HepG2 (cell line): ENCODE data around the gene KIZ. TPM values are rescaled to one million over a fixed set of nuclear protein-coding genes. Genes with fewer than 3 reads are reported as not detected.
A peak's percentile ranks its signal among the peaks of the same experiment; 100 is the strongest.

ENCODE experiments used
- ATAC-seq: fragments of 200-7000 bp; cut with Tn5 transposase; 3 replicates; pipeline ENCODE4 v1.9.1; 2020; ENCODE audit warnings: mild to moderate bottlenecking, moderate library complexity
- BruUV-seq: library from RNA; stranded (reverse); fragments of 400-500 nt; replicated peaks from 2 replicates; lab custom pipeline; 2021; lab: Mats Ljungman, UMichigan
- CTCF ChIA-PET: fragments of 300-600 bp; formaldehyde crosslinking; extraction: SDS; loops from one replicate; lab custom pipeline; 2021; ENCODE audit warnings: low total read pairs, inconsistent platforms, low intra/inter-chr PET ratio; lab: Yijun Ruan, JAX
- POLR2A ChIA-PET: fragments of 350-600 bp; sonication (Branson Sonifier 250); formaldehyde crosslinking; loops from one replicate; lab custom pipeline; 2020; ENCODE audit warnings: antibody characterized with exemption, inconsistent platforms; lab: Yijun Ruan, JAX
- DNase-seq: peaks from one replicate; pipeline ENCODE4 v3.0.0-alpha.2; 2015; ENCODE audit warnings: low spot score
- FAIRE-seq: peaks from 3 replicates; lab custom pipeline; 2011; peaks lifted over from hg19 to GRCh38; lab: Jason Lieb, UNC
- H2AFZ ChIP-seq: one replicate; pipeline ENCODE4 v1.6.1; 2011; ENCODE audit warnings: low read length, inconsistent platforms
- H3K27ac ChIP-seq: fragments of 300-600 bp; 3 replicates; pipeline ENCODE4 v1.8.0; 2011; ENCODE audit warnings: mixed run types, mild to moderate bottlenecking, mixed read lengths, low read length, inconsistent platforms; ENCODE audit not compliant: insufficient read depth; ENCODE audit errors: extremely low read length
- H3K27me3 ChIP-seq, 2 experiments: fragments of 200-600 bp in 1 of 2; 2 replicates in 1 of 2; 3 replicates in 1 of 2; pipeline versions ENCODE4 v1.6.0 to v1.8.0; 2011; ENCODE audit warnings: low read length in 2 of 2, mild to moderate bottlenecking in 2 of 2, moderate library complexity in 2 of 2, inconsistent platforms in 1 of 2; ENCODE audit not compliant: insufficient read depth in 2 of 2, control insufficient read depth in 1 of 2
- H3K36me3 ChIP-seq, 2 experiments: fragments of 200-600 bp in 1 of 2; replicated peaks in 1 of 2; 2 replicates in 1 of 2; 3 replicates in 1 of 2; pipeline versions ENCODE4 v1.5.1 to v1.8.0; 2011; ENCODE audit warnings: low read length in 2 of 2, inconsistent platforms in 1 of 2; ENCODE audit not compliant: insufficient read depth in 2 of 2, control insufficient read depth in 1 of 2
- H3K4me1 ChIP-seq: 2 replicates; pipeline ENCODE4 v1.5.1; 2012; ENCODE audit warnings: low read length, inconsistent platforms; ENCODE audit not compliant: insufficient read depth
- H3K4me2 ChIP-seq: 2 replicates; pipeline ENCODE4 v1.6.0; 2011; ENCODE audit warnings: low read depth, low read length, inconsistent platforms
- H3K4me3 ChIP-seq, 3 experiments: fragments of 200-600 bp in 1 of 3; sonication (generic), shearing (Covaris generic) in 1 of 3; replicated peaks in 1 of 3; 2 replicates each; pipeline ENCODE4 v1.5.1; 2011 to 2016; ENCODE audit warnings: low read length in 3 of 3, inconsistent platforms in 2 of 3, low read depth in 2 of 3, mild to moderate bottlenecking in 2 of 3, control low read depth in 1 of 3, mixed read lengths in 1 of 3; ENCODE audit not compliant: insufficient read depth in 1 of 3
- H3K79me2 ChIP-seq: one replicate; pipeline ENCODE4 v1.6.1; 2011; ENCODE audit warnings: low read length, inconsistent platforms; ENCODE audit not compliant: insufficient read depth
- H3K9ac ChIP-seq: 2 replicates; pipeline ENCODE4 v1.6.0; 2011; ENCODE audit warnings: mild to moderate bottlenecking, low read depth, low read length, inconsistent platforms; ENCODE audit not compliant: insufficient read depth
- H3K9me3 ChIP-seq: 2 replicates; pipeline ENCODE4 v1.5.1; 2012; ENCODE audit warnings: mild to moderate bottlenecking, low read length
- H4K20me1 ChIP-seq: 2 replicates; pipeline ENCODE4 v1.6.0; 2011; ENCODE audit warnings: inconsistent platforms, mild to moderate bottlenecking, low read length, moderate library complexity; ENCODE audit not compliant: insufficient read depth
- ATF7 ChIP-seq, 2 experiments: fragments of 450-650 bp in 1 of 2; sonication (generic) in 1 of 2; formaldehyde crosslinking in 1 of 2; IDR thresholded peaks; 2 replicates each; pipeline versions ENCODE4 v1.4.0 to v1.6.1; 2016 to 2020; ENCODE audit warnings: antibody characterized with exemption in 1 of 2, mild to moderate bottlenecking in 1 of 2, missing genetic modification reagents in 1 of 2
- CREB1 ChIP-seq, 2 experiments: fragments of 450-650 bp in 1 of 2; IDR thresholded peaks; 2 replicates each; pipeline ENCODE4 v1.6.1; 2016 to 2017; ENCODE audit warnings: control low read depth in 1 of 2, mild to moderate bottlenecking in 1 of 2, missing compliant biosample characterization in 1 of 2, missing genetic modification characterization in 1 of 2
- HOXA5 ChIP-seq: sonication (generic); formaldehyde crosslinking; IDR thresholded peaks from 2 replicates; pipeline ENCODE4 v1.4.0; 2020; ENCODE audit warnings: missing genetic modification reagents
- ZNF138 ChIP-seq: sonication (generic); formaldehyde crosslinking; IDR thresholded peaks from 2 replicates; pipeline ENCODE4 v1.5.0; 2020; ENCODE audit warnings: mild to moderate bottlenecking, low read depth, missing genetic modification reagents
- WGBS: methylation state at CpG from one replicate; pipeline ENCODE4 v1.1.6; 2017; ENCODE audit warnings: low lambda C conversion rate; 5-methylcytosine and 5-hydroxymethylcytosine counted together
- in situ Hi-C: cut with HindIII; loops from 2 replicates; pipeline ENCODE4 v1.10.0; 2017; ENCODE audit warnings: low pct_unique_long_range_greater_than_20kb; ENCODE audit not compliant: extremely low pct_ligation_motif_present
- intact Hi-C: fragments of 100-400 bp; cut with micrococcal nuclease; formaldehyde crosslinking; loops from one replicate; pipeline ENCODE4 v1.10.0; 2022; ENCODE audit not compliant: unreplicated experiment
- polyA plus RNA-seq, 8 experiments: library from polyadenylated mRNA; depleted of rRNA in 3 of 8; stranded (reverse) in 7 of 8; unstranded in 1 of 8; fragments of >200 nt; fragmentation: Illumina TruSeq in 4 of 8; extraction: Trizol in 4 of 8; gene quantifications; 2 replicates each; pipeline versions ENCODE4 v1.2.1 to v1.2.3, GENCODE V29; 2011 to 2016; ENCODE audit warnings: low read depth in 4 of 8, missing spikeins in 1 of 8, mixed read lengths in 1 of 8; ENCODE audit not compliant: insufficient read depth in 1 of 8
- total RNA-seq, 5 experiments: library from RNA; depleted of rRNA; stranded (reverse); fragments of >200 nt; fragmentation: Illumina TruSeq; extraction: Trizol; gene quantifications; 2 replicates each; pipeline ENCODE4 v1.2.3, GENCODE V29; 2016; ENCODE audit warnings: low read depth in 1 of 5
- TF ChIP-seq, protein P1 (sequence below): sonication (generic); formaldehyde crosslinking; IDR thresholded peaks from 2 replicates; pipeline ENCODE4 v1.5.1; 2020; ENCODE audit warnings: mild to moderate bottlenecking, moderate library complexity, missing genetic modification reagents
- TF ChIP-seq, protein P2 (sequence below): sonication (generic); formaldehyde crosslinking; IDR thresholded peaks from 2 replicates; pipeline ENCODE4 v1.5.0; 2020; ENCODE audit warnings: missing genetic modification reagents

KIZ gene
- total and polyA plus RNA-seq, 2 of the 13 experiments (the other 11 are each of a cell fraction or from before 2014, with no cell fraction given) = 46.3 to 114 TPM

- TF ChIP-seq, protein P1, sequence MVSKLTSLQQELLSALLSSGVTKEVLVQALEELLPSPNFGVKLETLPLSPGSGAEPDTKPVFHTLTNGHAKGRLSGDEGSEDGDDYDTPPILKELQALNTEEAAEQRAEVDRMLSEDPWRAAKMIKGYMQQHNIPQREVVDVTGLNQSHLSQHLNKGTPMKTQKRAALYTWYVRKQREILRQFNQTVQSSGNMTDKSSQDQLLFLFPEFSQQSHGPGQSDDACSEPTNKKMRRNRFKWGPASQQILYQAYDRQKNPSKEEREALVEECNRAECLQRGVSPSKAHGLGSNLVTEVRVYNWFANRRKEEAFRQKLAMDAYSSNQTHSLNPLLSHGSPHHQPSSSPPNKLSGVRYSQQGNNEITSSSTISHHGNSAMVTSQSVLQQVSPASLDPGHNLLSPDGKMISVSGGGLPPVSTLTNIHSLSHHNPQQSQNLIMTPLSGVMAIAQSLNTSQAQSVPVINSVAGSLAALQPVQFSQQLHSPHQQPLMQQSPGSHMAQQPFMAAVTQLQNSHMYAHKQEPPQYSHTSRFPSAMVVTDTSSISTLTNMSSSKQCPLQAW (CRISPR knock-in tag) = no peak
- TF ChIP-seq ZNF138 = no peak
- TF ChIP-seq, protein P2, sequence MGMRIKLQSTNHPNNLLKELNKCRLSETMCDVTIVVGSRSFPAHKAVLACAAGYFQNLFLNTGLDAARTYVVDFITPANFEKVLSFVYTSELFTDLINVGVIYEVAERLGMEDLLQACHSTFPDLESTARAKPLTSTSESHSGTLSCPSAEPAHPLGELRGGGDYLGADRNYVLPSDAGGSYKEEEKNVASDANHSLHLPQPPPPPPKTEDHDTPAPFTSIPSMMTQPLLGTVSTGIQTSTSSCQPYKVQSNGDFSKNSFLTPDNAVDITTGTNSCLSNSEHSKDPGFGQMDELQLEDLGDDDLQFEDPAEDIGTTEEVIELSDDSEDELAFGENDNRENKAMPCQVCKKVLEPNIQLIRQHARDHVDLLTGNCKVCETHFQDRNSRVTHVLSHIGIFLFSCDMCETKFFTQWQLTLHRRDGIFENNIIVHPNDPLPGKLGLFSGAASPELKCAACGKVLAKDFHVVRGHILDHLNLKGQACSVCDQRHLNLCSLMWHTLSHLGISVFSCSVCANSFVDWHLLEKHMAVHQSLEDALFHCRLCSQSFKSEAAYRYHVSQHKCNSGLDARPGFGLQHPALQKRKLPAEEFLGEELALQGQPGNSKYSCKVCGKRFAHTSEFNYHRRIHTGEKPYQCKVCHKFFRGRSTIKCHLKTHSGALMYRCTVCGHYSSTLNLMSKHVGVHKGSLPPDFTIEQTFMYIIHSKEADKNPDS = no peak
Measured at GRCh38 chr20:21191839-21192238, 66.0 kb downstream of the KIZ start (continued).

DNA sequence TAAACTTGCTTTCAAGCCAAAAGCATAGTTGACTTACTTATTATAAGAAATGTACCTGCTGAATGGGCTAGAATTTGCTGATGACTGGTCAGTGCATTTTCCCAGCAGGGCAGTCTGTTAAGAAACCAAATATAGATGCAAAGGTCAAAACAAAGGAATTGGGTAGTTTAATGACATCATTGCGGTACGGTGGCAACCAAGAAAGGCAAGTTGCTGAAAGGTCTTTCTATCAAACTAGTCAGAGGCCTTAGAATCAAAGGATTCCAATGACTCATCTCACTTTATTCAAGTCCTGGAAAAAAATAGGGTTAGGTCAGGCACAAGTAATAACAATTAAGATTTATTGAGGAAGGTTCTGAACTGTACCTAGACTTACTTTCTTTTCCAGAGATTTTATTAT is 76.4 kb downstream of the KIZ start:
- Histone ChIP-seq H3K36me3 (peaks cover 14 to 28% of the 10 kb centered on the region in 2 experiments; a peak in 4 of 5 replicates), H3K9me3 (no peaks in the 10 kb centered on the region), H3K27ac (no peak overlapping the region), H3K27me3 (no peaks in the 10 kb centered on the region), H3K4me3 (no peak overlapping the region), H4K20me1 (no peaks in the 10 kb centered on the region), H3K4me2 (no peak overlapping the region), H2AFZ (no peak overlapping the region), H3K9ac (no peak overlapping the region), H3K79me2 (no peaks in the 10 kb centered on the region), H3K4me1 (0 out of 2 replicates have a peak, but pooled peaks cover 6% of the 10 kb centered on the region)
- BruUV-seq = no TSS peak
- DNase-seq (peak; percentile 16), ATAC-seq (no peak), FAIRE-seq (no peak)
- CTCF ChIA-PET = no interaction called here
- in situ Hi-C loops = no loop called here
- WGBS = 84% methylated on average over 2 of the region's 2 CpGs
- intact Hi-C loops = no loop called here
- TF ChIP-seq HOXA5 (CRISPR knock-in tag) (no peak), ATF7 (IDR thresholded peaks at IDR 0.05) (peak; percentile 70), ATF7 (CRISPR knock-in tag; IDR thresholded peaks at IDR 0.05) (no peak), CREB1 (IDR thresholded peaks at IDR 0.05) (no peak), CREB1 (CRISPR knock-in tag; IDR thresholded peaks at IDR 0.05) (0 out of 2 replicates have a peak, but pooled peaks have one; percentile 22)
- TF ChIP-seq, all 625 proteins: peak for 2
- POLR2A ChIA-PET = no interaction called here
